ENCODE data around the gene PPIL1. TPM values are rescaled to one million over a fixed set of nuclear protein-coding genes. Genes with fewer than 3 reads are reported as not detected.

The PPIL1 gene
- total and polyA plus RNA-seq, 2 of the 8 experiments (the other 6 are each of a cell fraction or from before 2014, with no cell fraction given), result 83.7 to 86.5 TPM

DNA sequence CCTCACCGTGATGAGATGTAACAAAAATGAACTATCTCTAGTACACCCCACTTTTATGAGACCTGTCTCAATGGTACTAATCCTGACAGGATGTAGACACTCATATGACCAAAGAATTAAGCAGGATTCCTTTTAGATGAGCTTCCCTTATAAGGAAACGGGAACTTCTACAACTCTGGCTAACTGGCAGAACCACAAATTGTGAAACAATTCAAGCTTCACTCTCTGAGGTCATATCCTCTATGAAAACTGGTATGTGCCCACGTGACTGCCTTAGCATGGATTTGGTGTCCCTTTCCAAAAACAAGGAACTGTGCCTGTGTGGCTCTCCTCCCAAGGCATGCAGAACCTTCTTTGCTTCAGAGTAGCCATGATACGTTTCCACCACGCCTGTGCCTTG lies 21.3 kb downstream of the PPIL1 start (continued):
- TF ChIP-seq NANOG (IDR thresholded peaks at IDR 0.05; ENCODE audit: insufficient read depth, low read depth, low read length, poor library complexity, severe bottlenecking) (no peak), USF2 (IDR thresholded peaks at IDR 0.05; ENCODE audit: low read length) (no peak)
- TF ChIP-seq, protein P1, sequence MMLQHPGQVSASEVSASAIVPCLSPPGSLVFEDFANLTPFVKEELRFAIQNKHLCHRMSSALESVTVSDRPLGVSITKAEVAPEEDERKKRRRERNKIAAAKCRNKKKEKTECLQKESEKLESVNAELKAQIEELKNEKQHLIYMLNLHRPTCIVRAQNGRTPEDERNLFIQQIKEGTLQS (IDR thresholded peaks at IDR 0.05; ENCODE audit: insufficient read depth, low read depth, low read length), result no peak
